Activated naive CD8-positive, alpha-beta T cell treated with anti-CD3 and anti-CD28 coated beads, Interleukin-2, amount 50 U/mL, for 16 hours (primary cell): ENCODE results near the gene SLC13A2.
"Not testable (repeated sequence)": the region's sequence is repeated elsewhere in the genome, so short reads cannot be mapped to it uniquely, and the experiment has no call there.

Experiments
- DNase-seq: peaks from one replicate; pipeline ENCODE4 v3.0.0-alpha.2; 2020; ENCODE audit warnings: low read depth, low spot score

The SLC13A2 gene, protein sequence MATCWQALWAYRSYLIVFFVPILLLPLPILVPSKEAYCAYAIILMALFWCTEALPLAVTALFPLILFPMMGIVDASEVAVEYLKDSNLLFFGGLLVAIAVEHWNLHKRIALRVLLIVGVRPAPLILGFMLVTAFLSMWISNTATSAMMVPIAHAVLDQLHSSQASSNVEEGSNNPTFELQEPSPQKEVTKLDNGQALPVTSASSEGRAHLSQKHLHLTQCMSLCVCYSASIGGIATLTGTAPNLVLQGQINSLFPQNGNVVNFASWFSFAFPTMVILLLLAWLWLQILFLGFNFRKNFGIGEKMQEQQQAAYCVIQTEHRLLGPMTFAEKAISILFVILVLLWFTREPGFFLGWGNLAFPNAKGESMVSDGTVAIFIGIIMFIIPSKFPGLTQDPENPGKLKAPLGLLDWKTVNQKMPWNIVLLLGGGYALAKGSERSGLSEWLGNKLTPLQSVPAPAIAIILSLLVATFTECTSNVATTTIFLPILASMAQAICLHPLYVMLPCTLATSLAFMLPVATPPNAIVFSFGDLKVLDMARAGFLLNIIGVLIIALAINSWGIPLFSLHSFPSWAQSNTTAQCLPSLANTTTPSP

DNA sequence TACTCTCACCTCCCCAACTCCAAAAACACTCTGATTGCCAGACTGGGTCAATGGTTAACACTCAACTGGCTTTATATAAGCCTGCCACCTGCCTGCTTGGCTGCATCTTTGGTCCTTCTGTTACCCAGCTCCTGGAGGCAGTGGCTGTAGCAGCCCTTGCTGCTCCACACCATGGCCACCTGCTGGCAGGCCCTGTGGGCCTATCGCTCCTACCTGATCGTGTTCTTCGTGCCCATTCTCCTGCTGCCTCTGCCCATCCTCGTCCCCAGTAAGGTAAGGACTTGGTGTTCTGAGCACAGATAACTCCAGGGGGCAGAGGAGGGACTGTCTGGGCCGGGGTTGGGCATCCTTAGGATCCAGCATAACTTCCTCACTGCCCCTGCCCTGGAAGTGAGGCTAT, at the start of gene SLC13A2:
SLC13A2 (plus strand) TSS at position 103 of the 400 bp plus-strand sequence; CDS start at position 172, 69 bp downstream.
- no peak for DNase-seq

DNA sequence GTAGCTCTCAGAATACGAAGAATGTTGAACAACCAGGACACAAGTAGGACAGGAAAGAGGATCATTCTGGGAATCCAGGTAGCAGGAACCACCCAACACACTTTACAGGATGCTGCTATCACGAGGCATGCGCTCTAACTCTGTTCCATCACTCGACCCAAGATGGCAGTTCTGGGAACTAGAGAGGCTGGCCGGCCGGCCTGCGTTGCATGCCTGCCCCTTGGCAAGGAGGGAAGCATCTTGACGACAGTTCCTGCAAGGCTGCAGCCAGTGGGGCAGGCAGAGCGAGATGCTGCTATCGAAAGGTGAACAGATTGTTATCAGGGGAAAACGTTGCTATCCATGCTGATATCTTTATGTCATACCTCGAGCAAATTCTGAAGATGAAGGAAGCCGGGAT, 48.2 kb upstream of the SLC13A2 start:
- no peak for DNase-seq

- DNase-seq, result no peak
These were observed 47.3 kb upstream of the SLC13A2 start for GRCh38 chr17:28426081-28426519.

GRCh38 chr17:28427371-28427770, 46.1 kb upstream of the SLC13A2 start:
- no peak for DNase-seq

DNA sequence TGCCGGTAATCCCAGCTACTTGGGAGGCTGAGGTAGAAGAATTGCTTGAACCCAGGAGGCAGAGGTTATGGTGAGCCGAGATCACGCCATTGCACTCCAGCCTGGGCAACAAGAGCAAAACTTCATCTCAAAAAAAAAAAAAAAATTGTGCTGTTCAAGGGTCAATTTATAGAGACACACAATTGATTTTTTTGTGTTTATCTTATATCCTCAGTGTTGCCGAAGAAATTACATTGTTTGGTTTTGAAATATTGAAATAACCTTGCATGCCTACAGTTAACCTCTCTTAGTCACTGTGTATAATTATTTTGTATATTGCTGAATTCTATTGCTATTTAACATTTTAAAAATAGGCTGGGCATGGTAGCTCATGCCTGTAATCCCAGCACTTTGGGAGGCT, 45.5 kb upstream of the SLC13A2 start:
- not testable (repeated sequence) for DNase-seq

GRCh38 chr17:28433721-28434120, 39.7 kb upstream of the SLC13A2 start:
- DNase-seq, result no peak

- not testable (repeated sequence) for DNase-seq
These were observed 39.1 kb upstream of the SLC13A2 start for GRCh38 chr17:28434326-28434725.

DNA sequence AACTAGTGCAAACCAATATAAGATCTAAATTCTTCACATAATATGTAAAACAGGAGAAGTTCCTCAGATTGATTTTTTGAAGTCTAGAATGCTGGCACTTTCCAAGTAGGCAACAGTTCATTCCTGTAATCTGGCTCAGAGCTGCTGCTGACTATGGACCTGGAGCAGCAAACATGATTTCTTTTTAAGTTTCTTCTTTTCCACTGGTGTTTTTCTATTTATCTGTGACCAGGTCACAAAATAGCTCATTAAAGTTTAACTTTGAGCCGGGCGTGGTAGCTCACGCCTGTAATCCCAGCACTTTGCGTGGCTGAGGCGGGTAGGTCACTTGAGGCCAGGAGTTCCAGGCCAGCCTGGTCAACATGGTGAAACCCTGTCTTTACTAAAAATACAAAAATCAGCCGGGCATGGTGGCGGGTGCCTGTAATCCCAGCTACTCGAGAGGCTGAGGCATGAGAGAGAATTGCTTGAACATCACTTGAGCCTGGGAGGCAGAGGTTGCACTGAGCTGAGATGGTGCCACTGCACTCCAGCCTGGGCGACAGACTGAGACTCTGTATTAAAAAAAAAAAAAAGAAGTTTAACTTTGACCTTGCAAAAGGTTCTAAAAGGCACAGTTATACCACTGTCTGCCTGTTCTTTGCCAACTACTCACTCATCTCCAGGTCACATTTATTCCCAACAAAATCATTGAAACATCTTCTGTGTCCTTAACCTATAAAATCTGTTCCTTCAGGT, 29.4 kb upstream of the SLC13A2 start:
- DNase-seq, result no peak

DNA sequence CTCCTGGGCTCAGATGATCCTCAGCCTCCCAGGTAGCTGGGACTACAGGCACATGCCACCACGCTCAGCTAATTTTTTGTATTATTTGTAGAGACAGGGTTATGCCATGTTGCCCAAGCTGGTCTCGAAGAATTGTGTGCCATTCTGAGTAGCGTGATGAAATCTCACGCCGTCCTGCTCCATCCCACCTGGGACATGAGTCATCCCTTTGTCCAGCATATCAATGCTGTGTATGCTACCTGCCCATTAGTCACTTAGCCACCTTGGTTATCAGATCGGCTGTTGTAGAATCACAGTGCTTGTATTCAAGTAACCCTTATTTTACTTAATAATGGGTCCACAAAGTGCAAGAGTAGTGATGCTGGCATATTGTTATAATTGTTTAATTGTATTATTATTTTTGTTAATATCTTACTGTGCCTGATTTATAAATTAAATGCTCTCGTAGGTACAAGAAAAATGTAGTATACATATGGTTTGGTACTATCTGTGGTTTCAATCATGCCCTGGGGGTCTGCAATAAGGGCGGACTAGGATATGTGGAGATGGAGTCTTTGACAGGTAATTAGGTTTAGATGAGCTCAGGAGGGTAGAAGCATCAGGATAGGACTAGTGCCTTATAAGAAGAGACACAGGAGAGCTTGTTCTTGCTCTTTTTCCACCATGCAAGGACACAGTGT, 26.6 kb upstream of the SLC13A2 start:
- no peak for DNase-seq

- DNase-seq, result no peak
These were observed 26.1 kb upstream of the SLC13A2 start for GRCh38 chr17:28447396-28447760.

GRCh38 chr17:28449859-28450258, 23.6 kb upstream of the SLC13A2 start:
- DNase-seq, result no peak

DNA sequence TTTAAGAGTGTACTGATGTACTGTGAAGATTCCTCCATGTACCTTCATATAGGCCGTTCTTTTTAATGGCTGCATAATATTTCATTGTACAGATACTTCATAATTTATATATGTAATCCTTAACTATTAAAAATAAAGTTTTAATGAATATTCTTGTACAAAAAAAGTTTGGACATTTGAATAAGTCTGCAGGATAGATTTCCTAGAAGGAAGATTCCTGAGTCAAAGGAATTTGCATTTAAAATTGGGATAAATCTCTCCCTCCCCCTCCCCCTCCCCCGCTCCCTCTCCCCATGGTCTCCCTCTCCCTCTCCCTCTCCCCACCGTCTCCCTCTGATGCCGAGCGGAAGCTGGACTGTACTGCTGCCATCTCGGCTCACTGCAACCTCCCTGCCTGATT, 15.6 kb upstream of the SLC13A2 start:
- DNase-seq, result no peak

- DNase-seq, result not testable (repeated sequence)
These were observed 14.6 kb upstream of the SLC13A2 start for GRCh38 chr17:28458881-28459280.

- DNase-seq, result no peak
These were observed 12.5 kb upstream of the SLC13A2 start for GRCh38 chr17:28460901-28461300.

DNA sequence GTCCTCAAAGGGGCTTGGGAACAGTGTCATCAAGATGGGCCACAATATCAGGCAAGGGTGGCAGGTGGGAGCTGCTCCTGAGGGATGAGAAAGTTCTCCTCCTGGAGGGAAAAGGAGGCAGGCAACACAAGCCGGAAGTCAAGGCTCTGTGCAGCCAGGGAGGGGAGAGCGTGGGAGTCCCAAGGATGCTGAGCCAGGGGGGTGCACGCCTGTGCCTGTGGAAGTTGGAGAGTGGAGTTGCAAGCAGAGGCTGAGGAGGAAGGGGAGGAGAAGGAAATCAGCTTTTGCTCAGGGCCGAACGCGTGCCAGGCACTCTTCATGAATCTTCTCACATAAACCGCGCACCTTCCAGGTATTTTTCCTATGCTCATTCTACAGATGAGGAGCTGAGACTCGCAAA, 7.4 kb upstream of the SLC13A2 start:
- no peak for DNase-seq

- DNase-seq, result no peak
These were observed 6.9 kb upstream of the SLC13A2 start for GRCh38 chr17:28466521-28467048.

DNA sequence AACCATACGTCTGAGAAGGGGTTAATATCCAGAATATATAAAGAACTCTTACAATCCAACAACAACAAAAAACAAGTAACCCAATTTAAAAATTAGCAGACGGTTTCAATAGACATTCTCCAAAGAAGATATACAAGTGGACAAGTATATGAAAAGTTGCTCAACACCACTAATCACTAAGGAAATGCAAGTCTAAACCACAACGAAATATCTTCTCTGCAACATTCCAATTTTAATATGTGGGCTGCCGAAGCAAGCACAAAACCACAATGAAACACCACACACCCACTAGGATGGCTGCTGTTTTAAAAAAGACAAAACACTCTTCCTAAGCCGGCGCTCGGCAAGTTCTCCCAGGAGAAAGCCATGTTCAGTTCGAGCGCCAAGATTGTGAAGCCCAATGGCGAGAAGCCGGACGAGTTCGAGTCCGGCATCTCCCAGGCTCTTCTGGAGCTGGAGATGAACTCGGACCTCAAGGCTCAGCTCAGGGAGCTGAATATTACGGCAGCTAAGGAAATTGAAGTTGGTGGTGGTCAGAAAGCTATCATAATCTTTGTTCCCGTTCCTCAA, 5.9 kb upstream of the SLC13A2 start:
- DNase-seq, result no peak

DNA sequence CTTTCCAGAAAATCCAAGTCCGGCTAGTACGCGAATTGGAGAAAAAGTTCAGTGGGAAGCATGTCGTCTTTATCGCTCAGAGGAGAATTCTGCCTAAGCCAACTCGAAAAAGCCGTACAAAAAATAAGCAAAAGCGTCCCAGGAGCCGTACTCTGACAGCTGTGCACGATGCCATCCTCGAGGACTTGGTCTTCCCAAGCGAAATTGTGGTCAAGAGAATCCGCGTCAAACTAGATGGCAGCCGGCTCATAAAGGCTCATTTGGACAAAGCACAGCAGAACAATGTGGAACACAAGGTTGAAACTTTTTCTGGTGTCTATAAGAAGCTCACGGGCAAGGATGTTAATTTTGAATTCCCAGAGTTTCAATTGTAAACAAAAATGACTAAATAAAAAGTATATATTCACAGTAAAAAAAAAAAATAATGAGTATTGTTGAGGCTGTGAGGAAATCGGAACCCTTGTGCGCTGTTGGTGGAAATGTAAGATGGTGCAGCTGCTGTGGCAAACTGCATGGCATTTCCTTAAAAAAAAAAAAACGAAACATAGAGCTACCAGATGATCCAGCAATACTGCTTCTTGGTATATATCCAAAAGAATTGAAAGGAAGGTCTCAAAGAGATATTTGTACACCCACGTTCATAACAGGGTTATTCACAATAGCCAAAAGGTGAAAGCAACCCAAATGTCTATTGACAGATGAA, 5.3 kb upstream of the SLC13A2 start:
- DNase-seq, result not testable (repeated sequence)

DNA sequence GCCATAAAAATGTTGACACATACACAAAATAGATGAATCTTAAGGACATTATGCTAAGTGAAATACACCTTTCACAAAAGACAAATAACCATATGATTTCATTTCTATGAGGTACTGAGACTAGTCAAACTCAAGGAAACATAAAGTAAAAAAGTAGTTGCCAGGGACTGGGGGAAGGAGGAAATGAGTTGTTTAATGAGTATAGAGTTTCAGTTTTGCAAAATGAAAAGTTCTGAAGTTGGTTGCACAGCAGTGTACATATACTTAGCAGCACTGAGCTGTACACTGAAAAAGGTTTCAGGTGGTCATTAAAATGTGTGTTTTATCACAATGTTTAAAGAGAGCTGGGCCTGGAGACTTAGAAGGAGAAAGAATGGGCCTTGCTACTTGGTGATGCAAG, 4.7 kb upstream of the SLC13A2 start:
- no peak for DNase-seq

- no peak for DNase-seq
These were observed 4.1 kb upstream of the SLC13A2 start for GRCh38 chr17:28469376-28469775.
